ENCODE data around the gene BANF2.

- TF ChIP-seq MATR3 (CRISPR knock-in tag; IDR thresholded peaks at IDR 0.05) (no peak), TARDBP (CRISPR knock-in tag; IDR thresholded peaks at IDR 0.05) (no peak), MBD4 (IDR thresholded peaks at IDR 0.05; ENCODE audit: borderline replicate concordance, low read length) (no peak), ARNT2 (CRISPR knock-in tag; IDR thresholded peaks at IDR 0.05; ENCODE audit: low read depth) (no peak), CTCF (CRISPR knock-in tag; IDR thresholded peaks at IDR 0.05) (no peak), ZBTB1 (CRISPR knock-in tag; IDR thresholded peaks at IDR 0.05; ENCODE audit: borderline replicate concordance) (no peak), ZNF652 (CRISPR knock-in tag; IDR thresholded peaks at IDR 0.05; ENCODE audit: borderline replicate concordance, low read depth) (no peak), TRIM24 (CRISPR knock-in tag; IDR thresholded peaks at IDR 0.05) (no peak)
These were observed 5.0 kb upstream of the BANF2 start for GRCh38 chr20:17694767-17695166.

Measured in HepG2 (cell line).